Uterus (tissue), 4 donors: ENCODE measurements around the gene PGC. TPM values are rescaled to one million over a fixed set of nuclear protein-coding genes. Genes with fewer than 3 reads are reported as not detected.

Experiments used
- DNase-seq, 2 donors: peaks; one replicate each; pipeline ENCODE4 v3.0.0-alpha.2; 2019 to 2020
- H3K27ac ChIP-seq, 2 donors: fragments of 200-600 bp; sonication (generic); 1 replicate in 1 of 2; 2 replicates in 1 of 2; pipeline ENCODE4 v1.5.1; 2016 to 2018
- H3K27me3 ChIP-seq, 2 donors: fragments of 200-600 bp; sonication (generic); one replicate each; pipeline ENCODE4 v1.5.1; 2018 to 2019; ENCODE audit warnings: control low read depth in 1 of 2
- H3K36me3 ChIP-seq, 2 donors: fragments of 200-600 bp; sonication (generic); one replicate each; pipeline ENCODE4 v1.5.1; 2019; ENCODE audit warnings: control low read depth in 1 of 2
- H3K4me1 ChIP-seq, 2 donors: fragments of 200-600 bp; sonication (generic); one replicate each; pipeline ENCODE4 v1.5.1; 2018 to 2019; ENCODE audit warnings: control low read depth in 1 of 2
- H3K4me3 ChIP-seq, 2 donors: fragments of 200-600 bp; sonication (generic); 1 replicate in 1 of 2; 2 replicates in 1 of 2; pipeline ENCODE4 v1.5.1; 2018 to 2019; ENCODE audit warnings: mild to moderate bottlenecking in 1 of 2
- H3K9me3 ChIP-seq, 2 donors: fragments of 200-600 bp; sonication (generic); one replicate each; pipeline ENCODE4 v1.5.1; 2019; ENCODE audit warnings: control low read depth in 1 of 2
- CTCF ChIP-seq, 4 experiments: fragments of 200-600 bp in 2 of 4; fragments of 450-650 bp in 2 of 4; sonication (generic) in 2 of 4; IDR thresholded peaks; one replicate each; pipeline ENCODE4 v1.5.1; 2016 to 2019; ENCODE audit warnings: antibody characterized with exemption in 4 of 4, mild to moderate bottlenecking in 2 of 4, moderate library complexity in 1 of 4
- POLR2A ChIP-seq, 2 donors: fragments of 450-650 bp; IDR thresholded peaks; one replicate each; pipeline ENCODE4 v1.6.1; 2016; ENCODE audit warnings: antibody characterized with exemption in 2 of 2, mild to moderate bottlenecking in 1 of 2, moderate library complexity in 1 of 2
- intact Hi-C: fragments of 100-400 bp; cut with DNase I; formaldehyde crosslinking; loops from one replicate; pipeline ENCODE4 v1.15.1; 2023; ENCODE audit warnings: low total_unique reads
- total RNA-seq, 4 donors: library from RNA; depleted of rRNA in 3 of 4; stranded (reverse); fragments of >200 nt in 3 of 4; gene quantifications; one replicate each; pipeline versions ENCODE4 v1.1.0 to v1.2.4, GENCODE V29; 2014 to 2023
- donor health status: DM: yes; HTN: yes; CAD: no.

The PGC gene
- total RNA-seq, 4 donors from 2014 or later = 0.91 to 2.1 TPM; not detected in 2

DNA sequence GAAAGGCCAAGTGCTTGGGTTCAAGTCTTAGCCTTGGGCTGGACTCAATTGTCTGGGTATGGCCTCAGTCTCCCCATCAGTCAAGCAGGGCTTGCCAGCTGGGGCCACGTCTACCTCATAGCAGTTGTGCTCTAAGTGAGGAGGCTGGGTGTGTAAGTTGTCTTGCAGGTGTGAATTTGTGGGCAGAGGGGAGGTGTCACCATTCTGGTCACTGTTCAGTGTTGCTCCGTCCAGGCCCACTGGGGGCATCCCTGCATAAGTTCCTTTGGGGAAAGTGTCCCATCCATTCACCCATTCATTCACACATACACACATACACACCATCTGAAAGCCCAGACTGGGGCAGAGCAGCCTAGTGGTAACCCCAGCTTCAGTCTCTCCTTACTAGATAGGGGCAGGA, 48.1 kb downstream of the PGC start:
- TF ChIP-seq POLR2A (IDR thresholded peaks at IDR 0.05) (no peak), CTCF (IDR thresholded peaks at IDR 0.05) (no peak)
- Histone ChIP-seq H3K27ac (peak overlapping the region in 1 of 2 donors; percentile 22), H3K4me3 (no peak overlapping the region), H3K27me3 (no peaks in the 10 kb centered on the region), H3K36me3 (no peaks in the 10 kb centered on the region), H3K4me1 (no peaks in the 10 kb centered on the region), H3K9me3 (no peaks in the 10 kb centered on the region)
- intact Hi-C loops = no loop called here
- DNase-seq = no peak

DNA sequence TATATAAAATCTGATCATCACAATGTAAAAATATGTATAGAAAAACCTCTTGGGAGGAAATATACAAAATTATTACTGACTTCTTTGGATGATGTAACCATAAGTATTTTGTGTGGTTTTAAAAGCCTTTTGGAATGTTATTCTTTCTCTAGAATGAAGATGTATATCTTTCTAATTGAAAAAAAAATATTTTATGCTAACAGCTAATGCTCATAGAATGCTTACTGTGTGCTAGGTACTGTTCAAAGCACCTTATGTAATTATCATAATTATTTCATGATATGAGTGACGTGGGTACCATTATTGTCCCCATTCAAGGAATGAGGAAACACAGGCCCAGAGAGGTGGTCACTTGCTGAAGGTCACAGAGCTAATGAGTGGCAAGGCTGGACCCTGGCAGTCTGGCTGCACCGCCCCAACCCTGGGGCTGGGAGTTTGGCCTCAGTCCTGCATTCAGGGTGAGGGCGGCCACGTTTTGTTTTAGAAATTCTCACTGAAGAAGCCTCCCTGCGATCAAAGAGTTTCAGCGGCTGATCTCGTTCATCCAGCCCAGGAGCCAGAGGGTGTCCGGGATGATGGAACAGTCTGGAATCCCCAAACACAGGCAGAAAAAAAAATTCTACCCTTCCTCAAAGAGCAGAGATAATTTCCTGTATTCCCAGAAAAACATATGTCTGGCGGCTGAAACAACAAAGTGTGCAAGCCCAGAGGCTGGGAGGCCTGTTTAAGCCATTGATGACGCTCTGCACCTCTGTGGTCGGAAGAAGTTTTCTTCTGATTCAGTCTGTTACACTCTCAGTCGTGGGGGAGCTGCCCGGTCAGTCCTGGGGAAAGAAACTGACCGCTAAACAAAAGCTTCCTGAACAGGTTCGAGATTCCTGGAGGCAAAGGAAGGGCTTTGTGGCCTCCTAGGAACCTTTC, 49.1 kb downstream of the PGC start:
- no peaks in the 10 kb centered on the region for H3K36me3 ChIP-seq
- intact Hi-C loops = no loop called here

DNA sequence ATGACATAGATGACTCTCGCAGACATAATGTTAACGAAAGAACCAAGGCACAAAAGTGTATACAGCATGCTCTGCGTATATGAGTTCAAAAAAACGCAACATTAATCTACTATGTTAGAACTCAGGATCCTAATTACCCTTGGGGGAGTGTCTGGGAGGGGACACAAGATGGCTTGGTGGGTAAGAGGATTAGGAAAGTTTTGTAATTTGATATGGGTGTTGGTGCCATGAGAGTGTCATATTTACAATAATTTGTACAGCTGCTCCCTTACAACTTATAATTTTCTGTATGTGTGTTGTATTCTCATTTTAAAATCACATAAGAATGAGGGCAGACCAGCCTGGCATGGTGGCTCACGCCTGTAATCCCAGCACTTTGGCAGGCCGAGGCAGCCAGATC, 50.4 kb downstream of the PGC start:
- Histone ChIP-seq H3K4me1 (no peaks in the 10 kb centered on the region), H3K36me3 (no peaks in the 10 kb centered on the region), H3K27me3 (no peaks in the 10 kb centered on the region), H3K27ac (no peak overlapping the region), H3K4me3 (no peak overlapping the region), H3K9me3 (no peaks in the 10 kb centered on the region)
- intact Hi-C loops = no loop called here
- TF ChIP-seq CTCF (IDR thresholded peaks at IDR 0.05) = no peak
- no peak for DNase-seq

More for the DNA sequence above, 49.1 kb downstream of the PGC start:
- H3K27ac ChIP-seq = peak overlapping the region; percentile 14 to 22
- no peaks in the 10 kb centered on the region for H3K9me3 ChIP-seq
- no peak for TF ChIP-seq CTCF (IDR thresholded peaks at IDR 0.05)
- no peak for TF ChIP-seq POLR2A (IDR thresholded peaks at IDR 0.05)
- H3K4me1 ChIP-seq = no peaks in the 10 kb centered on the region
- H3K4me3 ChIP-seq = no peak overlapping the region
- no peaks in the 10 kb centered on the region for H3K27me3 ChIP-seq
- DNase-seq = no peak

DNA sequence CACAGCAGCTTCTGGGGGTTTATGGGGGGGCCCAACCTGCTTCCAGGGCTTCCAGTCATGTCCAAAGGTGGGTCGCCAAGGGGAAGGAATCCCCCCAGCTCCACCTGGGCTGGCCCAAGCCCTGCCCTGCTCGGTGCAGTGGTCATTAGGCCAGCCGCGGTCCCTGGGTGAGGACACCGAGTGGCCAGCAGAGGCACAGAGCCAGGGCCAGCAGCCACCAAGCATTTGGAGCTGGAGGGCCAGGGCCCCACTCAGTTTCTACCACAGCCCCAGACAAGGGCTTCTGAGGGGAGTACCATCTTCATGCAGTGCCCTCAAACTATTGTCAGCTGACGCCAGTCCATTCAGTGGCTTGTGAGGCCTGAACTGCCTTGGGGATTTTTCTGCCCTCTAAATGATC, 51.4 kb downstream of the PGC start:
- TF ChIP-seq POLR2A (IDR thresholded peaks at IDR 0.05) (no peak), CTCF (IDR thresholded peaks at IDR 0.05) (no peak)
- Histone ChIP-seq H3K27ac (no peak overlapping the region), H3K4me1 (no peaks in the 10 kb centered on the region)

DNA sequence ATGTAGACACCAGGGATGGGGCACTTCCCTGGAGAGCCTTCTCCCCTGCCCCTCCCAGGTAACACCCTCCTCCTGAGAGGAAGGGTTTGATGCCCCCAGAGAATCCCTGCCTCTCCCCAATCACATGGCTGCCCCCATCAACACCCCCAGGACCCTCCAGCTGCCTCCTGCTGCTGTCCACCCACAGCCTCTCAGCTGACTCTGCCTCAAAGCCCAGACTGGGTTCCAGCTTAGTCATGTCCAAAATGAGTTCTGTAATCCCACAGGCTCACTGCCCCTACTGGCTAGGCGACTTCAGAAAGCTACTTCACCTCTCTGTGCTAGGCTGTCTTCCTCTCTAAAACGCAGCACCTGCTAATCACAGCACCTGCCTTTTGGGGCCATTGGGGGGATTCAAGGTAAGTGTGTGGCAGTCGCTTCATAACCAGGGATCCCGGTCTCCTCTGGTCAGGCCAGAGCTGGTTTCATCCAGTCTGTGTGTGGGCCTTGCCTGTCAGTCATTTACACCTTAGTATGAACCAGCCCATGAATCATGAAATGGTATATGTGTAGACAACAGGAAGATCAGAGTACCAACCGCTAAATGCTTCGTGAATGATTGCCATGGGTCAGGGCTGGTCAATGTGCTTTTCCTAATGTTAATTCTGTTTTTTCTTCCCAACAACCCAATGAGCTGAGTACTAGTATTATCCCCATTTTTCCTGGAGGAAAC, 52.2 kb downstream of the PGC start:
- H3K4me1 ChIP-seq = no peaks in the 10 kb centered on the region
- H3K36me3 ChIP-seq = no peaks in the 10 kb centered on the region
- no peaks in the 10 kb centered on the region for H3K27me3 ChIP-seq
- intact Hi-C loops = no loop called here
- no peak for DNase-seq
- H3K4me3 ChIP-seq = no peak overlapping the region
- no peak overlapping the region for H3K27ac ChIP-seq
- TF ChIP-seq POLR2A (IDR thresholded peaks at IDR 0.05) = no peak
- TF ChIP-seq CTCF (IDR thresholded peaks at IDR 0.05) = no peak
- no peaks in the 10 kb centered on the region for H3K9me3 ChIP-seq

More for the DNA sequence above, 51.4 kb downstream of the PGC start:
- H3K9me3 ChIP-seq = no peaks in the 10 kb centered on the region
- H3K36me3 ChIP-seq = no peaks in the 10 kb centered on the region
- DNase-seq = no peak
- intact Hi-C loops = no loop called here
- no peak overlapping the region for H3K4me3 ChIP-seq
- H3K27me3 ChIP-seq = no peaks in the 10 kb centered on the region
